HG03108 (cell line): ENCODE results near the gene LMBRD1.

Experiments used
- ATAC-seq: cut with Tn5 transposase; IDR thresholded peaks from one replicate; pipeline ENCODE4 v1.9.1; 2021; ENCODE audit warnings: moderate library complexity; ENCODE audit not compliant: unreplicated experiment

Gene LMBRD1

GRCh38 chr6:69643688-69644087, 153.1 kb downstream of the LMBRD1 start:
- no peak for ATAC-seq

- no peak for ATAC-seq
Observed at GRCh38 chr6:69632932-69633331, 163.9 kb downstream of the LMBRD1 start.

- ATAC-seq, result no peak
Observed at GRCh38 chr6:69631552-69632346, 165.1 kb downstream of the LMBRD1 start.

GRCh38 chr6:69630767-69631166, 166.0 kb downstream of the LMBRD1 start:
- no peak for ATAC-seq

- no peak for ATAC-seq
Observed at GRCh38 chr6:69627625-69628024, 169.2 kb downstream of the LMBRD1 start.

- no peak for ATAC-seq
Observed at GRCh38 chr6:69624944-69625343, 171.9 kb downstream of the LMBRD1 start.
